Left renal pelvis (tissue), 4 donors: ENCODE results near the gene RPS18. TPM values are rescaled to one million over a fixed set of nuclear protein-coding genes. Genes with fewer than 3 reads are reported as not detected.
"Not testable (repeated sequence)": the region's sequence is repeated elsewhere in the genome, so short reads cannot be mapped to it uniquely, and the experiment has no call there.

ENCODE experiments used
- DNase-seq, 4 donors: peaks; one replicate each; pipeline ENCODE4 v3.0.0-alpha.2; 2013; ENCODE audit warnings: low read depth in 4 of 4, low spot score in 3 of 4
- polyA plus RNA-seq, 4 donors: library from polyadenylated mRNA; unstranded; fragments of 120-200 nt; gene quantifications; one replicate each; pipeline ENCODE4 v1.2.1, GENCODE V29; 2013; ENCODE audit not compliant: insufficient read length in 4 of 4

Gene RPS18
- polyA plus RNA-seq = 1,000 to 10,000 TPM; 2,948 to 3,391 (median 3,096) TPM

DNA sequence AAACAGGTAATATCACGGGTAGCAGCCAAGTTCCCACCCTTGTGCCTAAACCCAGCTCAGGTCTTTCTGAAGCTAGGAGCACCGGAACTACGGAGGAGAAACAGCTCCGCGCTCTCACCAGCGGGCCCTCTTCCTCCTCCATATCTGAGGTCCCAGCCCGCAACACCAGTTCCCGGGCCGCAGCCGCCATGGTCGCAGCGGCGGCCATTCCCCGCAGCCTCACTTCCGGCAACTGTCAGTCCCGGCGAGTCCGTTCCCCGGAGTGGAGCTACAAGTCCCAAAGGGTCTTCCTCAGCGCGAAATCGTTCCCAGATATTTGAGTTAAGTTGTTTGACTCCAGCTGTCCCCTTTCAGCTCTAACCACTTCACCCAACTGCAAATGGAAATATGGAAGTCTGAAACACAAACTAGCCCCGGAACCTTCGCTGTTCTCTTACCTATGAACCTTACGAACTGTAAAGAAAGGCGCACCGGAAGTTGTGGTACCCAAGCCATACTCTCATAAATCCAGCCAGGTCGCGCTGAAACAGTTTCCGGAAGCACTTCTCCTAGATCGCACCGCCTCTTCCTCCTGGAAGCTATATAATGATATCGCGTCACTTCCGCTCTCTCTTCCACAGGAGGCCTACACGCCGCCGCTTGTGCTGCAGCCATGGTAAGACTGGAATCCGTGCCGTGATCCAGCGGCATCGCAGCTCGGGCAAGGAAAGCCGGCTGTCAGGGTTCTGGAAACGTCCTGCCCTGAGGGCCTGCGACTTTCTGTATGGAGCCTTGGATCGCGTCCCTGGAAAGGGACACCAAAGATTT is at the start of gene RPS18, which contains the start of gene VPS52:
TSS of gene RPS18 (plus strand) at position 608 of the 807 bp plus-strand sequence. CDS start at position 653, 45 bp downstream.
TSS of gene VPS52 (minus strand) at position 409 of the 807 bp plus-strand sequence. CDS start at position 208, 201 bp downstream.
- DNase-seq = peak; percentile 97 to 99 (median 98)

DNA sequence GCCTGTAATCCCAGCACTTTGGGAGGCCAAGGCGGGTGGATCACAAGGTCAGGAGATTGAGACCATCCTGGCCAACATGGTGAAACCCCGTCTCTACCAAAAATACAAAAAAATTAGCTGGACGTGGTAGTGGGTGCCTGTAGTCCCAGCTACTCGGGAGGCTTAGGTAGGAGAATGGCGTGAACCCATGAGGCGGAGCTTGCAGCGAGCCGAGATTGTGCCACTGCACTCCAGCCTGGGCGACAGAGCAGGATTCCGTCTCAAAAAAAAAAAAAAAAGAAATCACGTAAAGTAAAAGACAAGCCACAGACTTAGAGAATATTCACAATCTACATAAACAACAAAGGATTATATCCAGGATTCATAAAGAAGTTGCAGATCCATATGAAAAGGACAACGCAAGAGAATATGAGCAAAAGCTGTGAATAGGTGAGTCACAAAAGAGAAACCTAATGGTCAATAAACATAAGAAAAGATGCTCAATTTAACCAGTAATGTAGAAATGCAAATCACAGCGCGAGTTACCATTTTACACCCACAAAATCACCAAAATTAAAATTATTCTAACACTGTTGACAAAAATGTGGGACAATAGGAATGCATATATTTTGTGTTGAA is 45.3 kb upstream of the RPS18 start:
- DNase-seq = not testable (repeated sequence)

- DNase-seq = peak in 1 of 4 donors; percentile 25
These were observed 36.6 kb upstream of the RPS18 start for GRCh38 chr6:33235221-33235634.

- no peak for DNase-seq
These were observed 35.5 kb upstream of the RPS18 start for GRCh38 chr6:33236328-33236727.

DNA sequence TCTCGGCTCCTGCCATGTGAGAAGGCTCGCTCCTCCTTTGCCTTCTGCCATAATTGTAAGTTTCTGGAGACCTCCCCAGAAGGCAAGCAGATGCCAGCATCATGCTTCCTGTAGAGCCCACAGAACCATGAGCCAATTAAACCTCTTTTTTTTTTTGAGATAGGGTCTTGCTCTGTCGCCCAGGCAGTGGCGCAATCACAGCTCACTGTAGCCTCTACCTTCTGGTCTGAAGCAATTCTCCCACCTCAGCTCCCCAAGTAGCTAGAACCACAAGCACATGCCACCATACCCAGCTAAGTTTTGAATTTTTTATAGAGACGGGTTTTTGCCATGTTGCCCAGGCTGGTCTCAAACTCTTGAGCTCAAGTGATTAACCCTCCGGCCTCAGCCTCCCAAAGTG is 35.0 kb upstream of the RPS18 start:
- DNase-seq = no peak

- DNase-seq = no peak
These were observed 34.1 kb upstream of the RPS18 start for GRCh38 chr6:33237741-33238140.

DNA sequence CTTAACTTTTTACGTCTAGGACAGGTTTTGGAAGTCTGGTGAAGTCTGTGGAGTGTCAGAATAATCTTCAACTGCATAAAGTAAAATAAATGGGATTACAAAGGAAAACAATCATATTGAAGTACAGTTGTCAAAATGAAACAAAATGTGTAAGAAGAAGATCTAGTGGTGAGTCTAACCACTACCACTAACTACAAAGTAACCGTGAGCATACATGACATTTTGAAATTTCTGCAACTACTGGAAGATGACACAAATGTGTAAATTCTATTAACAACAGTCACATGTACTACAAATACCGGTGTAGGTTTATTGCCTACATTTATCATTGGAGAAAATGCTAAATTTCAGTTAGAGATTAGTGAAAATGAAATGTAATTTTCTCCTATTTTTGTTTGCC is 29.9 kb upstream of the RPS18 start:
- DNase-seq = no peak

- no peak for DNase-seq
These were observed 28.4 kb upstream of the RPS18 start for GRCh38 chr6:33243476-33243875.

GRCh38 chr6:33247977-33248642 is 23.8 kb upstream of the RPS18 start:
- peak; percentile 80 to 81 (median 80) for DNase-seq

DNA sequence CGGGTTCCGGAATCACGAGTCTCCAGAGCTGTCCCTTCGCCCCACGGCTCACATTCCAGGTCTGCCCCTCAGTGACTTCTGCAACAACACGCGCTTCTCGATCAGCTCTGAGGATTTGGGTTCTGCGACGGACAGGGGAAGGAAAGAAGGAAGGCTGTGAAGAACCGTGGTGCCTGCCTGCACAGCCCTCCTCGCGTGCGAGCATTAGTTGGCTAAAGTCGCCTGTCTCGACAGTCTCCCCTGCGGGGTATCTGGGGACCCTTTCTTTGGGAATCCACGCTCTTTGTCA is 23.3 kb upstream of the RPS18 start:
- DNase-seq = no peak

- peak; percentile 92 to 97 (median 93) for DNase-seq
These were observed 22.7 kb upstream of the RPS18 start for GRCh38 chr6:33248932-33249731.

DNA sequence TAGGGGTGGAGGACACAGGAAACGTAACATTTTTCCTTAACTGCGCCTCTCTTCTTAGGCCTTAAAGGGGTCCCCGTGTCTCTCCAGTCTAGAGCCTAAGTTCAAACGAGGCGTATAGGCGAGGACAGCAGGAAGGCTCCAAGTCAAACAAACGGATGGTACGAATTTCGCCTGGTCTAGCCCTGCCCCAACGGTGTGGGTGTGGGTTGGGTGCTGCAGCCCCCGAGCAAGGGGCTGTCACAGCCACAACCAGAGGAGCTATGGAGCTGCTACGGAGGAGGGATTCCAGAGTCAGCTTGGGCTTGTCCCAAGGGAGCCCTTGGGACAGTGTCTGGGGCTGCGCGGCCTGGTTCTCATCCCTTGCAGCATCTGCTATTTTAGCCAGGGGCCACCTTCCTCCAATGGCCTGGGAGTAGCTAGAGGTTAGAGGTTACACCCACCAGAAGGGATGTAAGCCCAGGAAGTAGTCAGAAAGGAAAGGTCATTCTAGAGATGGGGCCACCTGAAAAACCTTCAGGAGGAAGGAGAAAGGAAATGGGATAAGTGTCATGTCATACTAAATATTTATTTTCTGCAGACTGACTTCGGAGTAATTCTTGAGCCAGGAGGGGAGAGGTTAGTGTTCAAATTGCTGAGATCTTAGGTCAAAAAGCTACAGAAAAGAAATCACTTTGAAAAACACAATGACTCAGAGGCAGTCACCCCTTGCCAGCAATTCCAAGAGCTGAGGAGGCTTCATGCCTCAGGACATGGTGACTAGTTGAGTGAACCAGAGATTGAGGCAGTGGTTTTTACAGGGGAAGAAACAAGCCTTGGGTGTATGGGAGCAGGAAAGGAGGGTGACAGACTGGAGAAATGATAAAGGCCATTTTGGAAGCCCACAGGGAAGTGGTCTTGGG is 21.9 kb upstream of the RPS18 start:
- DNase-seq = no peak

DNA sequence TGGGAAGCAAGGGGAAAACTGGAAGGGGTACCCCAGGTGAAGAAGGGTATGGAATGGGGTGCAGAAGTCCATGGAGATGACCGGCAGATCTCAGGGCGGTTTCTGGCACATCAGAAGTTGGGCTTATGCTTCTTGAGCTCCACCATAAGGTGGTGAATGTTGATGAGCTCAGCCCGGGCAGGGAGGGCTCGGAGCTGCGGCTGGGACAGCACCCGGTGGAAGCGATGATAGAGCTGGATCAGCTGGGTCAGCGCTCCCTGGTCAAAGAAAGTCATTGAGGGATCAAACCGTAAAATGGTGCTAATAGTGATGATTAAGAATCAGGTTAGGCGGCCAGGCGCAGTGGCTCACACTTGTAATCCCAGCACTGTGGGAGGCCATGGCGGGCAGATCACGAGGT is 21.1 kb upstream of the RPS18 start:
- DNase-seq = no peak

GRCh38 chr6:33251395-33252012 is 20.4 kb upstream of the RPS18 start:
- no peak for DNase-seq

- DNase-seq = no peak
These were observed 19.1 kb upstream of the RPS18 start for GRCh38 chr6:33252759-33253158.

DNA sequence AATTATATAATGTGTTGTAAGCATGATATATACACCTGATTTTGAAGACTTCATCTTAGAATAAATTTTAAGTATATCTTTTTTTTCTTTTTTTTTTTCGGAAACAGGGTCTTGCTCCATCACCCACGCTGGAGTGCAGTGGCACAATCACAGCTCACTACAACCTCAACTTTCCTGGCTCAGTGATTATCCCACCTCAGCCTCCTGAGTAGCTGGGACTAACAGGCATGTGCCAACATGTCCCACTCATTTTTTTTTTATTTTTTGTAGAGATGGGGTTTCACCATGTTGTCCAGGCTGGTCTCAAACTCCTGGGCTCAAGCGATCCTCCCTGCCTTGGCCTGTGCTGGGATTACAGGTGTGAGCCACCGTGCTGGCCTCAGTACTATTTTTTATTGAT is 17.3 kb upstream of the RPS18 start:
- no peak for DNase-seq

- DNase-seq = no peak
These were observed 12.8 kb upstream of the RPS18 start for GRCh38 chr6:33259032-33259431.

GRCh38 chr6:33262490-33262889 is 9.4 kb upstream of the RPS18 start:
- not testable (repeated sequence) for DNase-seq

GRCh38 chr6:33264015-33264414 is 7.9 kb upstream of the RPS18 start:
- no peak for DNase-seq
